WERI-Rb-1 (cell line): ENCODE measurements around the gene PON3.

Source experiments
- DNase-seq: peaks from one replicate; pipeline ENCODE4 v3.0.0-alpha.2; 2020
- H3K27ac ChIP-seq: fragments of 250-450 bp; sonication (Bioruptor Pico); 2 replicates; pipeline ENCODE4 v1.5.1; 2020; ENCODE audit warnings: mild to moderate bottlenecking, moderate library complexity
- H3K27me3 ChIP-seq: fragments of 250-450 bp; sonication (Bioruptor Pico); 2 replicates; pipeline ENCODE4 v1.5.1; 2021; ENCODE audit warnings: mild to moderate bottlenecking, low read depth, moderate library complexity; ENCODE audit not compliant: insufficient read depth, severe bottlenecking
- H3K36me3 ChIP-seq: fragments of 250-450 bp; sonication (Bioruptor Pico); 2 replicates; pipeline ENCODE4 v1.5.1; 2020; ENCODE audit warnings: mild to moderate bottlenecking, moderate library complexity
- H3K4me3 ChIP-seq: 2 replicates; pipeline ENCODE4 v1.5.1; 2011; ENCODE audit warnings: low read depth, mild to moderate bottlenecking, control low read depth, low read length
- H3K9me3 ChIP-seq: fragments of 250-450 bp; sonication (Bioruptor Pico); 2 replicates; pipeline ENCODE4 v1.5.1; 2021; ENCODE audit warnings: mild to moderate bottlenecking, moderate library complexity; ENCODE audit not compliant: severe bottlenecking
- CTCF ChIP-seq: IDR thresholded peaks from 2 replicates; pipeline ENCODE4 v1.5.1; 2011; ENCODE audit warnings: low read depth, mild to moderate bottlenecking, control low read depth, inconsistent platforms, low read length

Gene PON3

GRCh38 chr7:95396136-95397032 lies at the start of gene PON3:
PON3 (minus strand) TSS chr7:95396375; CDS start chr7:95396350, 25 bp downstream.
- Histone ChIP-seq H3K9me3 (no peaks in the 10 kb centered on the region), H3K27me3 (no peaks in the 10 kb centered on the region), H3K4me3 (no peak within 1 kb of the TSS), H3K27ac (no peak within 1 kb of the TSS), H3K36me3 (no peaks in the 10 kb centered on the region)
- DNase-seq = no peak
- no peak for TF ChIP-seq CTCF

DNA sequence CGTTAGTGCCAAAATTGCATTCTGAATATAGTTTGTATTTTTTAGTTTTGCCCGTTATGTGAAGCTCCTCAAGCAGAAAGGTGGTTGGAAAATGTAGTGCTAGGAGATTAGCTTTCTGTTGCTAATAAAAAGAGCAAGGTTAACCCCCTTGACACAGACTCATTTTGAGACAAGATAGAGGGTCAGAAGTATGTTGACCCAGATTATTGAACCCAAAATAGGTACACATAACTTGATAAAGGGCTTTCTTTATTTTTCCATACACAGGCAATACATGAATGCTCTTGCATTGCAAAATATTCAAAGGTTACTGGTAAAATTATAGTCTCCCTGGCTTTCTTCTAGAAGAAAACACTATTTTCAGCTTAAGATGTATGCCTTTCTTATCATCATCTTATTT lies 48.6 kb upstream of the PON3 start:
- no peak for DNase-seq
- no peak for TF ChIP-seq CTCF
- no peaks in the 10 kb centered on the region for H3K27me3 ChIP-seq
- H3K9me3 ChIP-seq = no peaks in the 10 kb centered on the region
- H3K4me3 ChIP-seq = no peak overlapping the region
- H3K27ac ChIP-seq = no peak overlapping the region
- H3K36me3 ChIP-seq = no peaks in the 10 kb centered on the region

DNA sequence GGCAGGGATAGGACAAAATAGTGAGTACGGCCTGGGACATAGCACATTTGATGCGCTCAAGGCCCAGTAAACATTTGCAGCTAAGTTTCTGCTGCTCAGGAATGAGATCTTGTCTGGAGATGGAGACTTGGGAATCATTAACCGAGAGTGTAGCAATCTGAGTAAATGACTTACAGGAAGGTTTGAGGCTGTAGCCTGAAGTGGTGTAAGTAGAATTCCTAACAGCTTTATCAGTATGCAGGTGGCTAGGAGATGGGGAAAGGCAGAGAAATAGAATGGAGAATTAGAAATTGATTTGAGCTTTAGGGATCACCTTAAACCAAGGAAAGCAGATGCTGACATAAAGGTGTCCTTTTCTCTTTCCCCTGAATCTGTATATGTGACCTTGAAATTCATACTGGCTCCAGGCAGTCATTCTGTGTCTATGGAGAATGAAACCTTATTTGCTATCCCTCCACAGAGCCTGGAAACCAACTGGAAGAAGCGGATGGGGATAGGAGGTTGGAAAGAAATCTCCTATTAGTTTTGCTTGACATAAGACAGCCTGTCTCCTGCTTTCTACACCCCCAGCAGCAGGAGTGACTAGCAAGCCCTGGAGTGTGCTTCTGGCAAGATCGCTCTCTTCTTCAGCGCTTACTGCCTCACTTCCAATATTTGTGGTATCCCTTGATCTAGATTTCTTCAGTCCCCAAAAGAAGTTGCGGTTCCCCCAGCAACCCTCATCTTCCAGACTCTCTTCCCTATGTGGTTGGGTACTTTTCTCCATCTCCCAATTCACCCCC lies 45.1 kb upstream of the PON3 start:
- no peak for TF ChIP-seq CTCF
- Histone ChIP-seq H3K27ac (no peak overlapping the region), H3K4me3 (no peak overlapping the region), H3K9me3 (no peaks in the 10 kb centered on the region), H3K36me3 (no peaks in the 10 kb centered on the region), H3K27me3 (no peaks in the 10 kb centered on the region)
- DNase-seq = no peak

DNA sequence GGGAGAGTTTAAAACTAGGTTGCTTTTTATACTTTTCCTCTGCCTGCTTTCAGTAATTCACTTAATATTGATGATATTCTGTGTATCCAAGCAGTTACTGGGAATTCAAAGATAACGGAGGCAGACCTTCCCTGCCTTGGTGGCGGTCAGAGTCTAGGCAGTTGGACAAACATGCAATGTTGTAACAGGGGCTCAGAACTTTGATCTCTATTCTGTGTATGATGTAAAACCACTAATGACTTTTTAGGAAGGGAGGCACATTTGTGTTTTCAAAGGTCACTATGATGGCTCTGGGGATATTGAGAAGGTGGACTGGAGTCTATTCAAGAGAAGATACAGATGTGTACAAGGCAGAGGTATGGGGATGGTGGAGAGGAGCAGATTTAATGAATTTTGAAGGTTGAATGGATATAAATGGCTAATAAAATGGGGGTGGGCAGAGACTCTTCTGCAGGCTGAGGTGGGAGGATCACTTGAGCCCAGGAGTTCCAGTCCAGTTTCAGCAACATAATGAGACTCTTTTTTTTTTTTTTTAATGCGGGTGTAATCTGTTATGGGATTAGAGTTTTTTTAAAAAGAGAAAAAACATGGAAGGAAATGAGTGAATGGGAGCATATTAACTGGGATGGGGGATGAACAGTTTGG lies 44.3 kb upstream of the PON3 start:
- Histone ChIP-seq H3K4me3 (no peak overlapping the region), H3K9me3 (no peaks in the 10 kb centered on the region), H3K27ac (no peak overlapping the region), H3K27me3 (no peaks in the 10 kb centered on the region), H3K36me3 (no peaks in the 10 kb centered on the region)
- DNase-seq = no peak
- TF ChIP-seq CTCF = no peak

DNA sequence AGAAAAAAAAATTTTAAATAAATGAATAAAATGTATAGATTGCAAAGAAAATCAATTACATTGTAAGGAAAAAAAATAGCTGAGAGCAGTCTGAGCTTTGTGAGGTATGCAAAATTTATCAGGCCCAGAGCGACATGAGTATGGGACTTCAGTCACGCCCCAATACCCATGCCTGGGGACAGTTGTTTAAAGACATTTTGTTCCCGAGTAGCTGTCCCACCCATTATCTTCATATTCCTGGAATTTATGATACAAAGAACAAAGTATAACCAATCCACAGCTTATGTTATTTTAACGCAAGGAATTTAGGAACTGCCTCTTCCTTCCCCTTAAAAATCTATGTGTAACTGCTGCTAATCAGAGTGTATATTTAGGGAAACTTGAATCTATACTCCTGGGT lies 40.2 kb upstream of the PON3 start:
- no peak for DNase-seq
- no peaks in the 10 kb centered on the region for H3K9me3 ChIP-seq
- H3K27ac ChIP-seq = no peak overlapping the region
- no peak for TF ChIP-seq CTCF
- no peaks in the 10 kb centered on the region for H3K27me3 ChIP-seq
- H3K4me3 ChIP-seq = no peak overlapping the region
- H3K36me3 ChIP-seq = no peaks in the 10 kb centered on the region
